ENCODE data around the gene CAMK1D. TPM values are rescaled to one million over a fixed set of nuclear protein-coding genes. Genes with fewer than 3 reads are reported as not detected.

CAMK1D gene
- total and polyA plus RNA-seq, 8 donors = 1.4 to 26.9 (median 3.9) TPM

GRCh38 chr10:12510501-12510941, 161.2 kb downstream of the CAMK1D start:
- H3K4me3 ChIP-seq = no peak overlapping the region
- 61 to 84% (median 75%) methylated on average over 8 of the region's 8 CpGs for WGBS, 5 donors
- no peak overlapping the region for H3K27ac ChIP-seq
- no peaks in the 10 kb centered on the region for H3K27me3 ChIP-seq
- DNase-seq = no peak
- intact Hi-C loops (cut with DNase I; ENCODE audit: low total_unique reads) = no loop called here
- H3K9me3 ChIP-seq = no peaks in the 10 kb centered on the region
- peaks cover 0 to 8% (median 0%) of the 10 kb centered on the region in 4 donors for H3K4me1 ChIP-seq
- no peaks in the 10 kb centered on the region for H3K36me3 ChIP-seq
- no peak for TF ChIP-seq CTCF (IDR thresholded peaks at IDR 0.05)
- no peak for TF ChIP-seq EP300 (IDR thresholded peaks at IDR 0.05)
- no peak for TF ChIP-seq POLR2A (IDR thresholded peaks at IDR 0.05)
- TF ChIP-seq POLR2AphosphoS5 (IDR thresholded peaks at IDR 0.05) = no peak

- intact Hi-C loops (cut with DNase I; ENCODE audit: low total_unique reads) = no loop called here
- Histone ChIP-seq H3K4me3 (no peak overlapping the region), H3K4me1 (peaks cover 0 to 8% (median 0%) of the 10 kb centered on the region in 4 donors), H3K27me3 (no peaks in the 10 kb centered on the region), H3K9me3 (no peaks in the 10 kb centered on the region), H3K36me3 (no peaks in the 10 kb centered on the region), H3K27ac (no peak overlapping the region)
- WGBS, 5 donors = 59 to 79% (median 65%) methylated on average over 4 of the region's 4 CpGs
- DNase-seq = no peak
- TF ChIP-seq EP300 (IDR thresholded peaks at IDR 0.05) = no peak
- TF ChIP-seq CTCF (IDR thresholded peaks at IDR 0.05) = no peak
- no peak for TF ChIP-seq POLR2AphosphoS5 (IDR thresholded peaks at IDR 0.05)
- TF ChIP-seq POLR2A (IDR thresholded peaks at IDR 0.05) = no peak
Measured at GRCh38 chr10:12510984-12511383, 161.6 kb downstream of the CAMK1D start.

- H3K9me3 ChIP-seq = no peaks in the 10 kb centered on the region
- H3K4me1 ChIP-seq = peaks cover 0 to 8% (median 0%) of the 10 kb centered on the region in 4 donors
- no peaks in the 10 kb centered on the region for H3K36me3 ChIP-seq
- intact Hi-C loops (cut with DNase I; ENCODE audit: low total_unique reads) = no loop called here
- H3K27ac ChIP-seq = no peak overlapping the region
- H3K27me3 ChIP-seq = no peaks in the 10 kb centered on the region
- DNase-seq = no peak
- WGBS, 5 donors = 93 to 95% (median 94%) methylated on average over 9 of the region's 9 CpGs
- H3K4me3 ChIP-seq = no peak overlapping the region
- TF ChIP-seq EP300 (IDR thresholded peaks at IDR 0.05) = no peak
- TF ChIP-seq POLR2A (IDR thresholded peaks at IDR 0.05) = no peak
- no peak for TF ChIP-seq POLR2AphosphoS5 (IDR thresholded peaks at IDR 0.05)
- no peak for TF ChIP-seq CTCF (IDR thresholded peaks at IDR 0.05)
Measured at GRCh38 chr10:12511651-12512050, 162.3 kb downstream of the CAMK1D start.

- Histone ChIP-seq H3K27ac (no peak overlapping the region), H3K9me3 (no peaks in the 10 kb centered on the region), H3K36me3 (no peaks in the 10 kb centered on the region), H3K4me1 (peaks cover 0 to 8% (median 0%) of the 10 kb centered on the region in 4 donors), H3K4me3 (no peak overlapping the region), H3K27me3 (no peaks in the 10 kb centered on the region)
- TF ChIP-seq POLR2A (IDR thresholded peaks at IDR 0.05) = no peak
- no peak for TF ChIP-seq EP300 (IDR thresholded peaks at IDR 0.05)
- TF ChIP-seq CTCF (IDR thresholded peaks at IDR 0.05) = no peak
- TF ChIP-seq POLR2AphosphoS5 (IDR thresholded peaks at IDR 0.05) = no peak
- intact Hi-C loops (cut with DNase I; ENCODE audit: low total_unique reads) = no loop called here
- 56 to 76% (median 73%) methylated on average over 18 of the region's 18 CpGs for WGBS, 5 donors
- no peak for DNase-seq
Measured at GRCh38 chr10:12512332-12513002, 163.1 kb downstream of the CAMK1D start.

Data from stomach (tissue), 9 donors.